Bronchial epithelial cell (primary cell): ENCODE results near the gene CHRNB2. TPM values are rescaled to one million over a fixed set of nuclear protein-coding genes. Genes with fewer than 3 reads are reported as not detected.

ENCODE experiments used
- DNase-seq: peaks from one replicate; pipeline ENCODE4 v3.0.0-alpha.2; 2010; ENCODE audit warnings: low read depth
- FAIRE-seq: peaks from 2 replicates; lab custom pipeline; 2011; peaks lifted over from hg19 to GRCh38; lab: Jason Lieb, UNC
- H3K27me3 ChIP-seq: 2 replicates; pipeline ENCODE4 v1.5.1; 2011; ENCODE audit warnings: low read length; ENCODE audit not compliant: control insufficient read depth, insufficient read depth
- H3K36me3 ChIP-seq: 2 replicates; pipeline ENCODE4 v1.5.1; 2011; ENCODE audit warnings: low read length; ENCODE audit not compliant: control insufficient read depth, insufficient read depth
- H3K4me3 ChIP-seq: 2 replicates; pipeline ENCODE4 v1.5.1; 2011; ENCODE audit warnings: mild to moderate bottlenecking, low read depth, low read length, control low read depth
- total RNA-seq: library from RNA; depleted of rRNA; stranded (reverse); fragments of >200 nt; gene quantifications from 2 replicates; pipeline ENCODE4 v1.2.1, GENCODE V29; 2014
- TF ChIP-seq, protein P1 (sequence below): IDR thresholded peaks from 2 replicates; pipeline ENCODE4 v1.5.1; 2011; ENCODE audit warnings: mild to moderate bottlenecking, moderate library complexity, low read length, control low read depth, inconsistent platforms; ENCODE audit not compliant: insufficient read depth, severe bottlenecking

CHRNB2 gene
- total RNA-seq, 1 donor from 2014 or later = not detected

DNA sequence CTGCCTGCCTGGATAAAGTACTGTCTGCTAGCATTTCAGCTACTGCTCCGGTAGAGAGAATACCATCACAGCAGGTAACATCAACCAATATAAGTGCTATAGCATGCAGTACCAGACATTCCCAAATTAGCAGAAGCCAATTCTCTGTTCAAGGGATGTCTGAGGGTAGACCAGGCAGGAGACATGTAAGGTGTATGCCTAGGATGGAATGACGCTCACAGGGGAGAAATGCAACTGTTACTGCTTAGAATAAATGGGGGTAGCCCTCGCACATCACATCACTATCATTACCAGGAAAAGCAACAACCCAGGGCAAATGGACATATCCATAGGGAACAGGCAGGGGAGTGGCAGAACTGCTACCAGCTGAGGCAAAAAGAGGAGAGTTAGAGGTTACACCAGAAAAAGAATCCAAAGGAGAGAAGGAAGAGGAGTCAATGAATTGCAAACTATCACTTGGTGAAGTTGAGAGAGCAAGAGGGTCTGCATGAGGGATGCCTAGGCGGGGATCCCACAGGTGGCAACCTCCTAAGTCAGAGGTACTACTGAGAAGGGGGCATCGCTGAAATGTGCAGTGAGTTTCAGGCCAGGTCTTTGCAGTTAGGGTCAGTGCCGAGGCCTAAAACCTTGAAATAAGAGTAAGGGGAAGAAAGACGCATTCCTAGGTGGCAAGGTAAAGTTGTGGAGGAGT, 10.2 kb upstream of the CHRNB2 start:
- Histone ChIP-seq H3K4me3 (peak overlapping the region; percentile 63), H3K27me3 (no peaks in the 10 kb centered on the region), H3K36me3 (peaks cover 23% of the 10 kb centered on the region)
- TF ChIP-seq, protein P1, sequence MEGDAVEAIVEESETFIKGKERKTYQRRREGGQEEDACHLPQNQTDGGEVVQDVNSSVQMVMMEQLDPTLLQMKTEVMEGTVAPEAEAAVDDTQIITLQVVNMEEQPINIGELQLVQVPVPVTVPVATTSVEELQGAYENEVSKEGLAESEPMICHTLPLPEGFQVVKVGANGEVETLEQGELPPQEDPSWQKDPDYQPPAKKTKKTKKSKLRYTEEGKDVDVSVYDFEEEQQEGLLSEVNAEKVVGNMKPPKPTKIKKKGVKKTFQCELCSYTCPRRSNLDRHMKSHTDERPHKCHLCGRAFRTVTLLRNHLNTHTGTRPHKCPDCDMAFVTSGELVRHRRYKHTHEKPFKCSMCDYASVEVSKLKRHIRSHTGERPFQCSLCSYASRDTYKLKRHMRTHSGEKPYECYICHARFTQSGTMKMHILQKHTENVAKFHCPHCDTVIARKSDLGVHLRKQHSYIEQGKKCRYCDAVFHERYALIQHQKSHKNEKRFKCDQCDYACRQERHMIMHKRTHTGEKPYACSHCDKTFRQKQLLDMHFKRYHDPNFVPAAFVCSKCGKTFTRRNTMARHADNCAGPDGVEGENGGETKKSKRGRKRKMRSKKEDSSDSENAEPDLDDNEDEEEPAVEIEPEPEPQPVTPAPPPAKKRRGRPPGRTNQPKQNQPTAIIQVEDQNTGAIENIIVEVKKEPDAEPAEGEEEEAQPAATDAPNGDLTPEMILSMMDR = no peak
- FAIRE-seq = no peak
- peak; percentile 6 for DNase-seq

DNA sequence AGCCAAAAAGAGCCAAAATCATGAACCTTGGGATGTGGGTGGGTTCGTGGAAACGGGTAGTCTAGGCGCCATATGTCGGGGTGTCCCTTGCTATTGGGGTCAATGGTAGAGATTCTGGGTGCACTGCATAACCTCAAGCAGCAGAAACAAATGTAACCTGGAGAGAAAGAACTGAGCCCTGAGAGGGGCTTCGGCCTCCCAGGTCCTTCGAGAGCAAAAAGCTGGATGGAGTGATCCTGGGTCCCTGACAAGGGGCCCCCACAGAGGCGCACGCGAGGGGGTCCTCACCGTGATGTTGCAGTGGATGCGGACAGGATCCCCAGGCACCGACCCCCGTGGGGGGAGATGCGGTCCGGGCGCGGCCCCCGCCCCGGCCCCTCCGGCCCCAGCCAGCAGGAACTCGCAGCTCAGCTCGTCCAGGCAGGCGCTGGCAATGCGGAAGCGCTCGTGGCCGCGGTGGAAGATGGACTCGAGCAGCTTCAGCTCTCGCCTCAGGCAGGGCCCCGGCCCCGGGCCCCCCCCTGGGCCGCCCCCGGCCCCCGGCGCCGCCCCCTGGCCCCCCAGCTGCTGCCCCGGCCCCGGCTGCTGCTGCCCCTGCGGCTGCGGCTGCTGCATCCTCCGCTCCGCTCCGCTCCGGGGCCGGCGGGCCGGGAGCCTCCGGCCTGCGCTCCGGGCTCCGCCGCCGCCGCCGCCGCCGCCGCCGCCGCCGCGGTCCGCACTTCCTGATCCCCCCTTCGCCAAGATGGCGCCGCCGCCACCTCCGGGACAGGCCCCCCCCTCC, 9.4 kb upstream of the CHRNB2 start, which contains the start of gene UBE2Q1:
UBE2Q1 (minus strand) TSS at position 724 of the 781 bp plus-strand sequence; CDS start at position 615, 109 bp downstream.
- Histone ChIP-seq H3K36me3 (peaks cover 16% of the 10 kb centered on the region), H3K27me3 (no peaks in the 10 kb centered on the region), H3K4me3 (peak within 1 kb of the TSS; percentile 63)
- TF ChIP-seq, protein P1 = no peak
- FAIRE-seq (no peak), DNase-seq (no peak)

DNA sequence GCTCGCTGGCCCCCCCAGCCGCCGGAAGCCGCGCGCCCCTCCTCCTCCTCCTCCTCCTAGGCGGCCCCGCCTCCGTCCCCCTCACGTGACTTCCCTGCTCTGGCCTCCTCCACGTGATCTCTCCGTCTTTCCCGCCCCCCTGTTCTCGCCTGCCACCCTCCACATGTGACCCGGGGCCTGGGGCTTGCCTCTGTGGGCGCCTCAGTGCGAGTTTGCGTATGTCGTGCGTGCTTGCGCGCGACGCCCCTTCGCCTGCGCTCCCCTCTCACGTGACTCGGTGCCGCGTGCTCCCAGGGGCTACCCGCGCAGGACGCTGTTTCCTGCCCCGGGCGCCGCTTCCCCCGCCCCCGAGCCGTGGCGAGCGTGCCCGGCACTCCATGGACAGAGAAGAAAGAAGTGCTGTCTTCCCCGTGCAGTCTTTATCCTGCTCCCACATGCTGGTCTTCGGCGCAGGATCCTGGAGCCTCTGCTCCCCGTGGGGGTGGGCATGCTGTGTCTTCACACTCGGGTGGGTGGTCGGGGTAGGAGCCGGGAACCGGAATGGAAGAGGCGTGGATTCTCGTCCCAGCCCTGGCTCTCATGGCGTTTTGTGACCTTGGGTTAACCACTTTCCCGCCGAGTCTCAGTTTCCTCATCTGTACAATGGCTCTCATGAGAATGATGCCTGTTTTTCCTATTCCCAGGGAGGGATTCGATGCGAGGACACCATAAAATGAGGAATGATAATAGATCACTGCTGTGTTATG, 8.7 kb upstream of the CHRNB2 start:
- H3K4me3 ChIP-seq = peak overlapping the region; percentile 63
- TF ChIP-seq, protein P1 = no peak
- FAIRE-seq (no peak), DNase-seq (peak; percentile 80)
- no peaks in the 10 kb centered on the region for H3K27me3 ChIP-seq
- H3K36me3 ChIP-seq = peaks cover 13% of the 10 kb centered on the region

DNA sequence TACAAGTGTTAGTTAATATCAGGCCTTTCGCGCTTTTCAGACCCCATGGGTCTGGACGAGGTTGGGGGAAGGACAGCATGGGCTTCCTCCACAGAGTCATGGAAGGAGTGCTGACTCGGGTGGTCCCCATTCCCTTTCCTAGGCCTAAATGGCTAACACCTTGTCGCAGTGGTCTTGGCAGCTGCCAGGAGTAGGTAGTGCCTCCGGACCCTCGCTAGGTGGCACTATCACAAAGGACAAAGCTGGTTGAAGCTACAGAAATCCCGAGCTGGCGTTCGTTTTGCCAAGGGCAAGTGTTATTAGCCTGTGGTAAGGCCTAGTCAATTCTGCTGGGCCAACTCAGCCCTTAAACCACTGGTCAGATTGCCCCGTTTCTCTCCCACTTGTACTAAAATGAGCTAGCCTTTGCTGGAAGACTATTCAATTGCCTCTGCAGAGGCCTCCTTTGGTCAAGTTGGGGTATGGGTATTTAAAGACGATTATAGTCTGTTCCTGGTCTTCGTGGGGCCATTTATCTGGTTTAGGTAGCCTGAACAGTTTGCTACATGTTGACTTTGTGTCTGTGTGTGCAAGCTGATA, 8.0 kb upstream of the CHRNB2 start:
- peak; percentile 80 for DNase-seq
- peak overlapping the region; percentile 63 for H3K4me3 ChIP-seq
- peaks cover 11% of the 10 kb centered on the region for H3K36me3 ChIP-seq
- no peaks in the 10 kb centered on the region for H3K27me3 ChIP-seq
- TF ChIP-seq, protein P1 = peak; percentile 97
- FAIRE-seq = peak; percentile 55

- H3K27me3 ChIP-seq = peaks cover 4% of the 10 kb centered on the region
Measured at GRCh38 chr1:154565876-154566275, 1.7 kb upstream of the CHRNB2 start.

More at GRCh38 chr1:154565876-154566275, 1.7 kb upstream of the CHRNB2 start:
- no peaks in the 10 kb centered on the region for H3K36me3 ChIP-seq
- no peak for DNase-seq
- no peak for FAIRE-seq
- no peak overlapping the region for H3K4me3 ChIP-seq
- TF ChIP-seq, protein P1 = no peak
